ENCODE data around the gene RCOR1.

The RCOR1 gene

GRCh38 chr14:102711946-102712345, 119.5 kb downstream of the RCOR1 start:
- no peak for DNase-seq (ENCODE audit: low read depth in 1 of 2, low spot score in 1 of 2)

DNA sequence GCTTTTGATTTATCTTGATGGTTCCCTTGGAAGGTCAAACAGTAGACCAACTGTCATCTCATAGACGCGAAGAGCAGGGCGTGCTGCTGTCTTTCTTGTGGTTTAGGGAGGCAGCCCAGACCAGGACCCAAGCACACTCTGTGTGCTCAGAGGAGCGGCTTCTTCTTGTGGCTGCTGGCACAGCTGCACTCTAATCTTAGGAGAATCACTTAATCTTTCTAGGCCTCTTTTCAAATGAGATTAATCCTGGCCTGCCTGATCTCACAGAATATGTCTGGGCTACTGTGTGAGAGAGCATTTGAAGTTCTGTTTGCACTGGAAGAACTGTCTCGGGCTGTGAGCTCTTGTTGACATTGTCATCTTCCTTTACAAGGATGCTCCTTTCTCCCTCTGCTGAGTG, 124.8 kb downstream of the RCOR1 start:
- no peak for DNase-seq (ENCODE audit: low read depth in 1 of 2, low spot score in 1 of 2)

- no peak for DNase-seq (ENCODE audit: low read depth in 1 of 2, low spot score in 1 of 2)
Measured at GRCh38 chr14:102722646-102723045, 130.2 kb downstream of the RCOR1 start.

- no peak for DNase-seq (ENCODE audit: low read depth in 1 of 2, low spot score in 1 of 2)
Measured at GRCh38 chr14:102723650-102724049, 131.2 kb downstream of the RCOR1 start.

DNA sequence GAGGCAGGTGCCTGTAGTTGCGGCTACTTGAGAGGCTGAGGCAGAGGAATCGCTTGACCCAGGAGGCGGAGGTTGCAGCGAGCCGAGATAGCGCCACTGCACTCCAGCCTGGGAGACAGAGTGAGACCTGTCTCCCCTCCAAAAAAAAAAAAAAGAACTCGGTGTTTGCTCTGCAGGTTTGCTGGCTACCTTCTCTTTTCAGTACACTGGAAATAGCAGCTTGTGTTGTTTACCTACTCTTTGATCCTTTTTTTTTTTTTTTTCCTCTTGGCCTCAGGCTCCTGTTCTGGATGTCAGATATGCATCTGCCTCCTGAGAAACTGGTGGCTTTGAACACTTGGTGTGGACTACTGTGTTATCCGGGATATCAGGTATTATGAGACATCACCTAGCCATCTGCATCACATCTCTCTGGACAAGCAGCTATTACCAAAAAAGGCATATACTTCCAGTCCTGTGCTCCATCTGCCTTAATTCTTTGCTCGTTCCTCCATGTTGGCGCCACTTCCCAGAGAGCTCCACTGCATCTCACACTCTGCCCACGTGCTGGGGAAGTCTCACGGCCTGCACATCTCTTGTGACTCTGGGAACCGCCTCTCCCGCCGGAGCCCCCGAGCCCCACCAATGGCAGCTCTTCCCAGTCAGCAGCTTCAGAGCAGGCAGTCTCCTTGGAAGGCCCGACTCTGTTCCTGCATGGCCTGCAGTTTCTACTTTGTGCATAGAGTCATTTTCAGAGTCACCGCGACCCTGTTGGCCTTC, 133.9 kb downstream of the RCOR1 start:
- no peak for DNase-seq (ENCODE audit: low read depth in 1 of 2, low spot score in 1 of 2)

GRCh38 chr14:102727336-102728095, 135.1 kb downstream of the RCOR1 start:
- no peak for DNase-seq (ENCODE audit: low read depth in 1 of 2, low spot score in 1 of 2)

- DNase-seq (ENCODE audit: low read depth in 1 of 2, low spot score in 1 of 2), result no peak
Measured at GRCh38 chr14:102728501-102728900, 136.1 kb downstream of the RCOR1 start.

DNA sequence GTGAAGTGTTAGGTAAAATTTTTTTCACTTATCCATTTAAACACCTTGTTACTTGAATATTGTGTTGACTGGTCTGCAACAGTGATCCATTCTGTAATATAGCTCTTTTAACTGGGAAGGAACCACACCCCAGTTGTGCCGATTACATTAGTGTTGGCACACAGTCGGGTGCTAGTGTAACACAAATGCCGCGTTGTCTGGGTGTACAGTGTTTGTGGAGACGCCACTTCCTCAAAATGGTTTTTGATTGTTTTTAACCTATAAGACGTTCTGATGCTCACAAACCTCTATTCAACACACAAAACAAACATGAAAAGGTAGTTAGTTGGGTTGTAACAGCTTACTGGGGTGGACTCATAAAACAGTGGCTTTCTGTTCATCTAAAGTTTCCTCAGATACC, 136.8 kb downstream of the RCOR1 start:
- no peak for DNase-seq (ENCODE audit: low read depth in 1 of 2, low spot score in 1 of 2)

- no peak for DNase-seq (ENCODE audit: low read depth in 1 of 2, low spot score in 1 of 2)
Measured at GRCh38 chr14:102729825-102730224, 137.4 kb downstream of the RCOR1 start.

- DNase-seq (ENCODE audit: low read depth in 1 of 2, low spot score in 1 of 2), result no peak
Measured at GRCh38 chr14:102731101-102731870, 138.8 kb downstream of the RCOR1 start.

DNA sequence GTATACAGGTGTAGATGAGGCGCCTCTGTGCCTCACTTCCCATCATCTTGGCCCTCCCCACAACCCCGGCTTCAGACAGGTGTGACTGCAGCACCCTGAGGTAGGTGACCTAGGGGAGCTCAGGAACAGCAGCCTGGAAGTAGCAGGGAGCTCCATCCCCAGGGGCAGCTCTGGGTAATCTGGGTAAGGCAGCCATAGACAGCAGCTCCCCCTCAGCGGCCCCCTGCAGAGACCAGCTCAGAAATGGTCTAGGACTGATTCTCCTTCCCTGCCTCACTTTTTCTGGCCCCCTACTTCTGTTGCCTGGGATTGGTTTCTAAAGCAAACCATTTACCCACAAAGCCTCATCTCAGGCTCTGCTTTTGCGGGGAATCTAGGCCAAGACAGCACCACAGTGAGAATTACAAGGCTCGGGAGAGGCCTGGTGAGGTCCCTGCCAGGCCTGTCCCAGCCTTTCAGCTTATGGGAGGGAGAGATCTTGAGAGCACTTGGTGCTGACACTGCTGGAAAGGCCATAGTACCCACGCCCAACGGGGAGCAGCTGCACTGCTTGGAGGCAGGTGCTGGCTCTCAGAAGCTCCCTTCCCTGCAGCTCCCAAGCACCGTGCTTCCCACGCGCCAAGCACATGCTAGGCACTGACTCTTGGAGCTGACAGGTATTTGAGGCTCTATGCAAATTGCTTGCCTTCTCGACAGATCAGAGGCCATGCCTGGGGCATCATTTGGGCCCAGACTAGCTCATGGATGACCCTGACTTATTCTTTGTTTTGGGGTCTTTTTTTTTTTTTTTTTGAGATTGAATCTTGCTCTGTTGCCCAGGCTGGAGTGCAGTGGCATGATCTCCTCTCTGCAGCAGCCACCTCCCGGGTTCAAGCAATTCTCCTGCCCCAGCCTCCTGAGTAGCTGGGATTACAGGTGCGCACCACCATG, 139.7 kb downstream of the RCOR1 start:
- DNase-seq (ENCODE audit: low read depth in 1 of 2, low spot score in 1 of 2), result no peak

DNA sequence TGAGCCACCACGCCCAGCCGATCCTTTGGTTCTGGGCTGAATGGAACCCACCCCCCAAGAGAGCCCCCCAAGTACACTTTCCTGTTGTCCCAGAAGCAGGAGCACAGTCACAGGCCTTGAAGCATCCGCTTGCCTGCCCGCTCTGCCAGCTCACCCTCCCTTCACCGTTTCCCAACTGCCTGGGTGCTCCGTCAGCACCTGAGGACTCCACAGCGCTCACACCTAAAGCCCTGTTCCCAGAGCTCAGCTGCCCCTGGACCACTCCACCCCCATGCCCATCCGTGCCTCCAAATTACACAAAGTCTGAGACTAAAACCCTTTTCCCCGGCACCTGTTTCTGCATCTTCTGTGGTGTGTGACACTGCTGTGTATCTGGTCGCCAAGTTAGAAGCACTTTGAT, 140.5 kb downstream of the RCOR1 start:
- no peak for DNase-seq (ENCODE audit: low read depth in 1 of 2, low spot score in 1 of 2)

- no peak for DNase-seq (ENCODE audit: low read depth in 1 of 2, low spot score in 1 of 2)
Measured at GRCh38 chr14:102733326-102733725, 140.9 kb downstream of the RCOR1 start.

- no peak for DNase-seq (ENCODE audit: low read depth in 1 of 2, low spot score in 1 of 2)
Measured at GRCh38 chr14:102734436-102734835, 142.0 kb downstream of the RCOR1 start.

DNA sequence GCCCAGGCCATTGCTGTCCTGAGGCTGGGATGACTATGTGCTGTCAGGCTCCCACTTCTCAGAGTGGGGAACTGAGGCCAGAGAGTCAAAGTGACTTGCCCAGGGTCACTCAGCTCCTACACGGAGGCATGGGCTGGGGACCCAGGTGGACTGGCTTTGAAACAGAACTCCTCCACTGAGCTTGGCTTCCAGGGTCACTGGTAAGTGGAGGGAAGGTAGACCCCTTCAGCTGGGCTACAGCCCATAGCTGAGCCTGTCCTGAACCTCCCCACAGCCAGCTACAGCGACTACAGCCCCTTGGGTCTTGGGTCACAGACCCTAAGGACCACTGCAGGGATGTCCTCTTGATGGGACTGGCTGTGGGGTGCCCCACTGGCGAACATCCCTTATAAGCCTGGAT, 144.5 kb downstream of the RCOR1 start:
- DNase-seq (ENCODE audit: low read depth in 1 of 2, low spot score in 1 of 2), result no peak

DNA sequence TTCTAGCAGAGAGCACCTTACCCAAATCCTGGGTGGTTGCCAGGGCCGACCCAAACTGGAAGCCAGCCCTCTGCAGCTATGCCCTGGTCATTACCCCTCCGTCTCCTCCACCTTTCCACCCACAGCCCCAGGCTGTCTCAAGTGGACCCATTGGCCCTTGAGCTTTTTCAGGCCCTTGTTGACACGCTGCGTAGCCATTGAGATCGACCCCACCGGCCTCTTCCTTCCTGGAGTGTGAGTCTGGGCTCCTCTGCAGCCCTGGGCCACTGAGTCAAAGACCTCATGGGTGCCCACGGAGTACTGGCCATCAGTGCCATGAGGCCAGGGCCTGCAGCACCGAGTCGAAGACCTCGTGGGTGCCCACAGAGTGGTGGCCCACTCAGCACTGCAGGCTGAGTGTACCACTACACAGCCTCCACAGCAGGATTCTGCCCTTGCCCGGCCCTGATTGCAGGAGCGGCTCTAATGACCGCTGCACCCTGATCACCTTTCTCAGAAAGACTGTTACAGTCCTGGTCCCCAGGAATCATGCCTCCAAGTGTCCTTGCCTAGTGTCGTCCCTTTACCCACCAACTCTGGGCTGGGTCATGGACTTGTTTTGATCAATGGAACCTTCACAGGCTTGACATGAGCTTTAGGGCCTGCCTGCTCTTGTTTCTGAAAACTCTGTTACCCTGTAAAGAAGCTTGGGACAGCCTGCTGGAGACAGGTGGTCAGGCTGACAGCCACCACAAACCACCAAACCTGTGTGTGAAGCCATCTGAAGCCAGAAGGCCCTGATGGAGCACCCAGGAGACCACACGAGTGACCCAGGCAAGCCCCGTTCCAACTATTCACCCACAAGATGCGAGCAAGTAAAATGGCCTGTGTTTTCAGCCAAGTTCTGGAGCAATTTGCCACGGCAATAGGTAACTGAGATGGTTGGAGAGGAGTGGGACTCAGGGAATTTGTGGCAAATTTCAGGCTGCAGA, 145.2 kb downstream of the RCOR1 start:
- DNase-seq (ENCODE audit: low read depth in 1 of 2, low spot score in 1 of 2), result no peak

GRCh38 chr14:102738373-102739189, 146.1 kb downstream of the RCOR1 start:
- no peak for DNase-seq (ENCODE audit: low read depth in 1 of 2, low spot score in 1 of 2)

GRCh38 chr14:102739190-102739469, 146.7 kb downstream of the RCOR1 start:
- DNase-seq (ENCODE audit: low read depth in 1 of 2, low spot score in 1 of 2), result no peak

All from activated T-helper 1 cell treated with anti-CD3 and anti-CD28 coated beads, Interleukin-2, amount 50 U/mL, for 16 hours (primary cell).